ENCODE measurements around the gene RABL2B. TPM values are rescaled to one million over a fixed set of nuclear protein-coding genes. Genes with fewer than 3 reads are reported as not detected.

Gene RABL2B
- total RNA-seq, 1 experiment from 2014 or later, result 27.7 TPM

DNA sequence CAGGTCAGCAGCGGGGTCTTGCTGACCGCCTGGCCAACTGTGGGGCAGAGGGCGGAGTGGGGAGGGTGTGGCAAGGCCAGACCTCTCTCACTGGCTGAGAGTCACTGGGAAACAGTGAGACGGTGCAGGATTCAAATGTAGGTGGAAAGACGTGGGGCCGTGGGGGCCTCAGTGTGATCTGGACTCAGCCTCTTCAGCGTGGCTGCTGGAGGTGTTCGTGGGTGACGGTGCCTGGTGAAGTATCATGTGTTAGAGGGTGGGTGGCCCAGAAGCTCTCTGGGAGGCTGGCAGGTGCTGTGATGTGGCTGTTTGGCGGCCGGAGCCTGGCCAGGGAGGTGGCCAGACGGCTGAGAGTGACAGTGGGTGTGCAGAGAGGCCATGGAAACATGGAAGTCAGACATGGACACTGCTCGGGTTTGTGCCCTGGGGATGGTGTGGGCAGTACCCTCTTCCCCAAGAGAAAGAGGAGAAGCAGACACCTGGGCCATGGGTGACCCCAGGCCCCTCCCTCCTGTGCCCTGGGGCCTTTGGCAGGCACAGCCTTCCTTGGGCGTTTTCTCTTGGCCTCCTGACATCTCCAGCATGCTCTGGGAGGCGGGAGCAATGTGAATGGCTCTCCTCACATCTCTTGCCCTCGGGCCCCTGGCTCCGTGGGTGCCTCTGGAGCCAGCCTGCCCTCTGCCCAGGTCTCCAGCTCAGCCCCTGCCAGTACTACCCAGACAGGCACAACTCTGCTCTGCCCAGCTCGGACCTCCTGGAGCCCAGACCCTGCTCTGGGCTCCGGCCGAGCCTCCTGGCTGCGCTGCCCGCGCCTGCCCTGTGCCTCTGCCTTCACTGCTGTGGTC, 55.5 kb downstream of the RABL2B start:
- Histone ChIP-seq H3K9me3 (ENCODE audit: control insufficient read depth, insufficient read depth, low read depth, low read length) (no peaks in the 10 kb centered on the region), H3K27me3 (ENCODE audit: control insufficient read depth, insufficient read depth, low read length) (no peaks in the 10 kb centered on the region), H3K36me3 (ENCODE audit: control insufficient read depth, insufficient read depth, low read length) (no peaks in the 10 kb centered on the region), H3K4me1 (ENCODE audit: control insufficient read depth, insufficient read depth, low read length) (no peaks in the 10 kb centered on the region), H3K4me3 (ENCODE audit: low read depth in 2 of 2, low read length in 2 of 2) (no peak overlapping the region), H3K27ac (ENCODE audit: low read length) (no peak overlapping the region)
- CTCF ChIA-PET, result interaction anchor here (0.5 kb wide), 1 partner anchor 72 kb away, joined by 3 read pairs; no protein-coding TSS in a partner anchor
- intact Hi-C loops (cut with micrococcal nuclease; ENCODE audit: unreplicated experiment), result no loop called here
- no peak for DNase-seq (ENCODE audit: low read depth, low spot score)
- no TSS peak for BruUV-seq (replicated peaks)
- TF ChIP-seq POLR2AphosphoS5 (IDR thresholded peaks at IDR 0.05; ENCODE audit: low read depth, low read length) (no peak), TCF7L2 (IDR thresholded peaks at IDR 0.05; ENCODE audit: low read depth, low read length) (no peak), SIN3A (IDR thresholded peaks at IDR 0.05; ENCODE audit: borderline replicate concordance, insufficient read depth, low read depth, low read length) (no peak)
- TF ChIP-seq, protein P1, sequence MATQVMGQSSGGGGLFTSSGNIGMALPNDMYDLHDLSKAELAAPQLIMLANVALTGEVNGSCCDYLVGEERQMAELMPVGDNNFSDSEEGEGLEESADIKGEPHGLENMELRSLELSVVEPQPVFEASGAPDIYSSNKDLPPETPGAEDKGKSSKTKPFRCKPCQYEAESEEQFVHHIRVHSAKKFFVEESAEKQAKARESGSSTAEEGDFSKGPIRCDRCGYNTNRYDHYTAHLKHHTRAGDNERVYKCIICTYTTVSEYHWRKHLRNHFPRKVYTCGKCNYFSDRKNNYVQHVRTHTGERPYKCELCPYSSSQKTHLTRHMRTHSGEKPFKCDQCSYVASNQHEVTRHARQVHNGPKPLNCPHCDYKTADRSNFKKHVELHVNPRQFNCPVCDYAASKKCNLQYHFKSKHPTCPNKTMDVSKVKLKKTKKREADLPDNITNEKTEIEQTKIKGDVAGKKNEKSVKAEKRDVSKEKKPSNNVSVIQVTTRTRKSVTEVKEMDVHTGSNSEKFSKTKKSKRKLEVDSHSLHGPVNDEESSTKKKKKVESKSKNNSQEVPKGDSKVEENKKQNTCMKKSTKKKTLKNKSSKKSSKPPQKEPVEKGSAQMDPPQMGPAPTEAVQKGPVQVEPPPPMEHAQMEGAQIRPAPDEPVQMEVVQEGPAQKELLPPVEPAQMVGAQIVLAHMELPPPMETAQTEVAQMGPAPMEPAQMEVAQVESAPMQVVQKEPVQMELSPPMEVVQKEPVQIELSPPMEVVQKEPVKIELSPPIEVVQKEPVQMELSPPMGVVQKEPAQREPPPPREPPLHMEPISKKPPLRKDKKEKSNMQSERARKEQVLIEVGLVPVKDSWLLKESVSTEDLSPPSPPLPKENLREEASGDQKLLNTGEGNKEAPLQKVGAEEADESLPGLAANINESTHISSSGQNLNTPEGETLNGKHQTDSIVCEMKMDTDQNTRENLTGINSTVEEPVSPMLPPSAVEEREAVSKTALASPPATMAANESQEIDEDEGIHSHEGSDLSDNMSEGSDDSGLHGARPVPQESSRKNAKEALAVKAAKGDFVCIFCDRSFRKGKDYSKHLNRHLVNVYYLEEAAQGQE (IDR thresholded peaks at IDR 0.05; ENCODE audit: insufficient read depth in 1 of 2, low read depth in 2 of 2, low read length in 1 of 2), result no peak
- TF ChIP-seq, protein P2, sequence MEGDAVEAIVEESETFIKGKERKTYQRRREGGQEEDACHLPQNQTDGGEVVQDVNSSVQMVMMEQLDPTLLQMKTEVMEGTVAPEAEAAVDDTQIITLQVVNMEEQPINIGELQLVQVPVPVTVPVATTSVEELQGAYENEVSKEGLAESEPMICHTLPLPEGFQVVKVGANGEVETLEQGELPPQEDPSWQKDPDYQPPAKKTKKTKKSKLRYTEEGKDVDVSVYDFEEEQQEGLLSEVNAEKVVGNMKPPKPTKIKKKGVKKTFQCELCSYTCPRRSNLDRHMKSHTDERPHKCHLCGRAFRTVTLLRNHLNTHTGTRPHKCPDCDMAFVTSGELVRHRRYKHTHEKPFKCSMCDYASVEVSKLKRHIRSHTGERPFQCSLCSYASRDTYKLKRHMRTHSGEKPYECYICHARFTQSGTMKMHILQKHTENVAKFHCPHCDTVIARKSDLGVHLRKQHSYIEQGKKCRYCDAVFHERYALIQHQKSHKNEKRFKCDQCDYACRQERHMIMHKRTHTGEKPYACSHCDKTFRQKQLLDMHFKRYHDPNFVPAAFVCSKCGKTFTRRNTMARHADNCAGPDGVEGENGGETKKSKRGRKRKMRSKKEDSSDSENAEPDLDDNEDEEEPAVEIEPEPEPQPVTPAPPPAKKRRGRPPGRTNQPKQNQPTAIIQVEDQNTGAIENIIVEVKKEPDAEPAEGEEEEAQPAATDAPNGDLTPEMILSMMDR (IDR thresholded peaks at IDR 0.05), result no peak
- ATAC-seq, result no peak
- POLR2A ChIA-PET, result no interaction called here
- in situ Hi-C loops (cut with HindIII; ENCODE audit: low pct_unique_long_range_greater_than_20kb, low sequenced_read_pairs), result no loop called here

DNA sequence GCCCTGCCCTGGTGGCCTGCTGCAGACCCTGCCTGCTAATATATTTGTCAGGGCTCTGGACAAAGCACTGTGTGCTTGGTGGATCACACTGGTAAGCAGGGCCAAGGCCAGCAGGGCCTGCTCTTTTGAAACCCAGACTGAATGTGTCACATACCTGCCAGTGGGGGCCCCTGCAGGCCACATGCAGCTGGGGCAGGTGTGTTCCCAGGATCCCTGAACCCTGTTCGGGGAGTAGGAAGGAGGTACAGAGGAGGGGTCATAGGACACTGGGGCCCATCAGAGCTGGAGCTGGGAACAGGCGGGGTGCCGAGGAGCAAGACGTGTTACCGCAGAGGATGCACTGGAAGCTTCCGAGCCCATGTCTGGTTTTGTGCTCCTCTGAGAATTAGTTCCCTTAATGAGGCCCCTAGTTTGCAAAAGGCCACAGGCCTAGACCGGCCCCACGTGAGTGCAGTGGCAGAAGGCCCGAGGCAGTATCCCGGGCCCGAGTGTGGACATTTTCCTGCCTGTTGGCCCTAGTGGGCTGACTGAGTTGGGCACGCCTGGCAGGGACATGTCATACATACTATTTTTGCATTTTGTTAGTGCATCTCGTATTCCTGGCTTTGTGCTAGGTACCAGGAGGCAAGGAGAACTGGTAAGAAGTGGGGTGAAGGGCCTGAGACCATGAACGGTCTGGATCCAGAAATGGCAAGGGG, 56.6 kb downstream of the RABL2B start:
- no peak overlapping the region for H3K4me3 ChIP-seq (ENCODE audit: low read depth in 2 of 2, low read length in 2 of 2)
- ChIA-PET CTCF (no interaction called here), POLR2A (no interaction called here)
- no peaks in the 10 kb centered on the region for H3K4me1 ChIP-seq (ENCODE audit: control insufficient read depth, insufficient read depth, low read length)
- H3K27ac ChIP-seq (ENCODE audit: low read length), result no peak overlapping the region
- DNase-seq (ENCODE audit: low read depth, low spot score) (no peak), ATAC-seq (no peak)
- no peaks in the 10 kb centered on the region for H3K9me3 ChIP-seq (ENCODE audit: control insufficient read depth, insufficient read depth, low read depth, low read length)
- H3K36me3 ChIP-seq (ENCODE audit: control insufficient read depth, insufficient read depth, low read length), result no peaks in the 10 kb centered on the region
- no peaks in the 10 kb centered on the region for H3K27me3 ChIP-seq (ENCODE audit: control insufficient read depth, insufficient read depth, low read length)
- BruUV-seq (replicated peaks), result no TSS peak
- in situ Hi-C loops (cut with HindIII; ENCODE audit: low pct_unique_long_range_greater_than_20kb, low sequenced_read_pairs) (no loop called here), intact Hi-C loops (cut with micrococcal nuclease; ENCODE audit: unreplicated experiment) (no loop called here)
- no peak for TF ChIP-seq TCF7L2 (IDR thresholded peaks at IDR 0.05; ENCODE audit: low read depth, low read length)
- no peak for TF ChIP-seq SIN3A (IDR thresholded peaks at IDR 0.05; ENCODE audit: borderline replicate concordance, insufficient read depth, low read depth, low read length)
- TF ChIP-seq, protein P2 (IDR thresholded peaks at IDR 0.05), result no peak
- TF ChIP-seq POLR2AphosphoS5 (IDR thresholded peaks at IDR 0.05; ENCODE audit: low read depth, low read length), result no peak
- TF ChIP-seq, protein P1 (IDR thresholded peaks at IDR 0.05; ENCODE audit: insufficient read depth in 1 of 2, low read depth in 2 of 2, low read length in 1 of 2), result no peak
